Activated CD4-positive, alpha-beta T cell treated with anti-CD3 and anti-CD28 coated beads, Interleukin-2, Interleukin-6, amounts not matched to agents 100 ng/mL and 50 ng/mL, durations not matched to agents 16 hours and 8 hours (primary cell): ENCODE data around the gene FKBP2.
"Not testable (repeated sequence)": the region's sequence is repeated elsewhere in the genome, so short reads cannot be mapped to it uniquely, and the experiment has no call there.

Experiments
- DNase-seq: peaks from one replicate; pipeline ENCODE4 v3.0.0-alpha.2; 2020

The FKBP2 gene

GRCh38 chr11:64234647-64235379 lies 6.1 kb upstream of the FKBP2 start:
- peak; percentile 59 for DNase-seq

GRCh38 chr11:64235437-64236161 lies 5.3 kb upstream of the FKBP2 start:
- no peak for DNase-seq

GRCh38 chr11:64237484-64237951 lies 3.4 kb upstream of the FKBP2 start:
- no peak for DNase-seq

GRCh38 chr11:64238076-64238475 lies 2.8 kb upstream of the FKBP2 start:
- no peak for DNase-seq

GRCh38 chr11:64238999-64239398 lies 1.9 kb upstream of the FKBP2 start:
- no peak for DNase-seq

- DNase-seq: peak; percentile 21
Observed at GRCh38 chr11:64239662-64240434, 1.0 kb upstream of the FKBP2 start.

GRCh38 chr11:64241241-64241490 lies 271 bp downstream of the FKBP2 start:
- peak; percentile 100 for DNase-seq

- peak; percentile 29 for DNase-seq
Observed at GRCh38 chr11:64241491-64242374, 838 bp downstream of the FKBP2 start.

GRCh38 chr11:64243236-64243854 lies 2.5 kb downstream of the FKBP2 start:
- no peak for DNase-seq

GRCh38 chr11:64244107-64244506 lies 3.2 kb downstream of the FKBP2 start:
- DNase-seq: no peak

GRCh38 chr11:64244966-64245365 lies 4.1 kb downstream of the FKBP2 start:
- DNase-seq: no peak

GRCh38 chr11:64245401-64245796 lies 4.5 kb downstream of the FKBP2 start:
- DNase-seq: peak; percentile 39

GRCh38 chr11:64245797-64246620 lies 5.1 kb downstream of the FKBP2 start:
- peak; percentile 78 for DNase-seq

- not testable (repeated sequence) for DNase-seq
Observed at GRCh38 chr11:64246621-64246870, 5.7 kb downstream of the FKBP2 start.

- peak; percentile 91 for DNase-seq
Observed at GRCh38 chr11:64246871-64247728, 6.2 kb downstream of the FKBP2 start, which contains the start of gene PPP1R14B. TSS of gene PPP1R14B (minus strand) at chr11:64246943. CDS start at chr11:64246673, 270 bp downstream.

GRCh38 chr11:64247729-64248531 lies 7.0 kb downstream of the FKBP2 start:
- no peak for DNase-seq

GRCh38 chr11:64248578-64248977 lies 7.7 kb downstream of the FKBP2 start:
- DNase-seq: no peak

GRCh38 chr11:64249038-64249437 lies 8.1 kb downstream of the FKBP2 start:
- no peak for DNase-seq

- DNase-seq: peak; percentile 20
Observed at GRCh38 chr11:64249563-64250414, 8.9 kb downstream of the FKBP2 start.
